Measurements from ENCODE around the gene KLHL21.

KLHL21 gene

GRCh38 chr1:6612641-6613360 lies 10.1 kb upstream of the KLHL21 start:
- H3K4me3 ChIP-seq (ENCODE audit: low read depth, low read length) = peak overlapping the region; percentile 66
- H3K27me3 ChIP-seq = no peaks in the 10 kb centered on the region
- no peaks in the 10 kb centered on the region for H3K4me1 ChIP-seq
- TF ChIP-seq CTCF (IDR thresholded peaks at IDR 0.05; ENCODE audit: low read depth, low read length) = no peak
- H3K36me3 ChIP-seq = no peaks in the 10 kb centered on the region
- DNase-seq = no peak
- no peaks in the 10 kb centered on the region for H3K9me3 ChIP-seq

GRCh38 chr1:6603915-6604558 lies 1.4 kb upstream of the KLHL21 start:
- TF ChIP-seq CTCF (IDR thresholded peaks at IDR 0.05; ENCODE audit: low read depth, low read length) = no peak
- H3K36me3 ChIP-seq = peaks cover under 1% of the 10 kb centered on the region; the same call in 1 of the 2 replicates
- H3K4me1 ChIP-seq = no peaks in the 10 kb centered on the region; the same call in 1 of the 2 replicates
- H3K9me3 ChIP-seq = no peaks in the 10 kb centered on the region
- DNase-seq = no peak
- H3K27me3 ChIP-seq = no peaks in the 10 kb centered on the region
- peak overlapping the region; percentile 62; the same call in 1 of the 2 replicates for H3K4me3 ChIP-seq (ENCODE audit: low read depth, low read length)

- H3K4me3 ChIP-seq (ENCODE audit: low read depth, low read length) = peak overlapping the region; percentile 62
- no peaks in the 10 kb centered on the region for H3K9me3 ChIP-seq
- no peak for TF ChIP-seq CTCF (IDR thresholded peaks at IDR 0.05; ENCODE audit: low read depth, low read length)
- no peaks in the 10 kb centered on the region; the same call in 1 of the 2 replicates for H3K4me1 ChIP-seq
- H3K36me3 ChIP-seq = peaks cover 3% of the 10 kb centered on the region; the same call in 1 of the 2 replicates
- no peaks in the 10 kb centered on the region for H3K27me3 ChIP-seq
- DNase-seq = peak; percentile 37
Observed at GRCh38 chr1:6603238-6603914, 707 bp upstream of the KLHL21 start.

- peak overlapping the region; percentile 81 for H3K4me3 ChIP-seq (ENCODE audit: low read depth, low read length)
- DNase-seq = peak; percentile 21
- no peaks in the 10 kb centered on the region for H3K27me3 ChIP-seq
- no peaks in the 10 kb centered on the region for H3K9me3 ChIP-seq
- H3K36me3 ChIP-seq = peaks cover 5% of the 10 kb centered on the region
- no peaks in the 10 kb centered on the region; the same call in 1 of the 2 replicates for H3K4me1 ChIP-seq
- no peak for TF ChIP-seq CTCF (IDR thresholded peaks at IDR 0.05; ENCODE audit: low read depth, low read length)
Observed at GRCh38 chr1:6601923-6602668, 573 bp downstream of the KLHL21 start.

- Histone ChIP-seq H3K27me3 (no peaks in the 10 kb centered on the region), H3K4me1 (no peaks in the 10 kb centered on the region; the same call in 1 of the 2 replicates), H3K4me3 (ENCODE audit: low read depth, low read length) (peak overlapping the region; percentile 81), H3K36me3 (peaks cover 8% of the 10 kb centered on the region), H3K9me3 (no peaks in the 10 kb centered on the region)
- TF ChIP-seq CTCF (IDR thresholded peaks at IDR 0.05; ENCODE audit: low read depth, low read length) = no peak
- no peak for DNase-seq
Observed at GRCh38 chr1:6601049-6601922, 1.4 kb downstream of the KLHL21 start.

All from BE2C (cell line).